Measurements from ENCODE around the gene NPHS1. TPM values are rescaled to one million over a fixed set of nuclear protein-coding genes. Genes with fewer than 3 reads are reported as not detected.

Gene NPHS1
- total RNA-seq, 1 donor from 2014 or later, result 1.2 TPM

- peak in 1 of 2 donors; percentile 68 for DNase-seq (ENCODE audit: low spot score in 2 of 2)
- FAIRE-seq, result no peak
Measured at GRCh38 chr19:35777086-35777841, 75.0 kb downstream of the NPHS1 start.

DNA sequence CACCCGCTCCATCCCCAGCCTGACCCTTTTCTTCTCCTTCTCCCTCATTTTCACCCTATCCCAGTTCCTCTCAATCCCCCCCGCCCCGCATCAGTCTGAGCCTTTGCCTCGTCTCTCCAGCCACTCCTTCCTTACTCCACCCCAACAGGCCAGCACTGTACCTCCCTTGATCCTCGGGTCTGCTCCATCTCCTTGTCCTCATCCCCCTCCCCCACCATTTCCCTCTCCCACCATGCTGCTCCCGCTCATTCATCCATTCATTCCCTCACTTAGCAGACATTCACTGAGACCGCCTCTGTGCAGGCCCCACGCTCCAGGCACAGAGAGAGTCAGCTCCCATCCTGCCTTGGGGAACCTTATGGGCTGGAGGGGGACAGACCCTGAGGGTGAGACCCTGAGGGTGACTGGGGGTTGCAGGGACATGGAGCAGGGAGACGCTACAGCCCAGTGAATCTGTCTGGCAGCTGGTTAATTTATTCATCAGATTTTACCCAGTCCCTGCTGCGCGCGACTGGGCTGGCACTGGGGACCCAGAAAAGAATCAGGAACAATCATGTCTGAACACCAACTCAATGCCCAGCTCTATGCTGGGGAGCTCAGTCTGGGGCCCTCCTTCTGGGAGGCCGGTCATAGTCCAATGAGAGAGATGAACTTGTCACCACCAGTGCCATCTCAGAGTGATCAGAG, 76.1 kb downstream of the NPHS1 start:
- FAIRE-seq, result no peak

More for the DNA sequence above, 76.1 kb downstream of the NPHS1 start:
- DNase-seq (ENCODE audit: low spot score in 2 of 2), result peak in 1 of 2 donors; percentile 25

Small RNAs within 50 kb of the gene (small RNA-seq; reads per million reads assigned to genes)
- not detected for gene RN7SL402P

Other genes starting within 250 kb of the NPHS1 start
- 5.3 TPM for gene HAUS5, start 239.8 kb downstream of the NPHS1 start, total RNA-seq
- 21.6 TPM for gene RBM42, start 223.5 kb downstream of the NPHS1 start, total RNA-seq
- gene ETV2, start 210.8 kb downstream of the NPHS1 start, total RNA-seq, result 0.82 TPM
- gene COX6B1, start 204.2 kb downstream of the NPHS1 start, total RNA-seq, result 210 TPM
- gene UPK1A, start 186.0 kb downstream of the NPHS1 start, total RNA-seq, result not detected
- not detected for gene ZBTB32, start 147.9 kb downstream of the NPHS1 start, total RNA-seq
- gene KMT2B, start 134.5 kb downstream of the NPHS1 start, total RNA-seq, result 3.7 TPM
- 2.9 TPM for gene IGFLR1, start 110.1 kb downstream of the NPHS1 start, total RNA-seq
- 9.4 TPM for gene U2AF1L4, start 107.1 kb downstream of the NPHS1 start, total RNA-seq
- gene PSENEN, start 106.9 kb downstream of the NPHS1 start, total RNA-seq, result 5.7 TPM
- gene LIN37, start 103.9 kb downstream of the NPHS1 start, total RNA-seq, result 9.0 TPM
- gene HSPB6, start 95.5 kb downstream of the NPHS1 start, total RNA-seq, result under 0.01 TPM
- gene PROSER3, start 94.3 kb downstream of the NPHS1 start, total RNA-seq, result 3.3 TPM
- 52.6 TPM for gene ARHGAP33, start 76.9 kb downstream of the NPHS1 start, total RNA-seq
- not detected for gene PRODH2, start 39.7 kb downstream of the NPHS1 start, total RNA-seq
- gene KIRREL2, start 4.4 kb upstream of the NPHS1 start, total RNA-seq, result 0.41 TPM
- 214 TPM for gene APLP1, start 16.1 kb upstream of the NPHS1 start, total RNA-seq
- 2.4 TPM for gene NFKBID, start 48.0 kb upstream of the NPHS1 start, total RNA-seq
- gene HCST, start 50.0 kb upstream of the NPHS1 start, total RNA-seq, result 0.41 TPM
- gene TYROBP, start 55.8 kb upstream of the NPHS1 start, total RNA-seq, result 2.9 TPM
- 7.7 TPM for gene LRFN3, start 83.9 kb upstream of the NPHS1 start, total RNA-seq
- 13.9 TPM for gene SDHAF1, start 142.7 kb upstream of the NPHS1 start, total RNA-seq
- not detected for gene SYNE4, start 156.3 kb upstream of the NPHS1 start, total RNA-seq
- gene ALKBH6, start 161.7 kb upstream of the NPHS1 start, total RNA-seq, result 9.0 TPM
- gene CLIP3, start 180.4 kb upstream of the NPHS1 start, total RNA-seq, result 24.9 TPM
- 2.9 TPM for gene THAP8, start 201.8 kb upstream of the NPHS1 start, total RNA-seq
- gene WDR62, start 202.4 kb upstream of the NPHS1 start, total RNA-seq, result 0.82 TPM

Data from frontal cortex (tissue), 4 donors.